Smooth muscle cell (in vitro differentiated cells): ENCODE measurements around the gene RAPGEF3. TPM values are rescaled to one million over a fixed set of nuclear protein-coding genes. Genes with fewer than 3 reads are reported as not detected.

Experiments used
- DNase-seq: peaks from one replicate; lab custom pipeline; 2025; ENCODE audit not compliant: unreplicated experiment; lab: John Stamatoyannopoulos, UW
- H2AFZ ChIP-seq: fragments of 200-600 bp; sonication (generic); 2 replicates; pipeline ENCODE4 v1.6.0; 2016; ENCODE audit warnings: antibody characterized with exemption, low read depth, mild to moderate bottlenecking
- H3F3A ChIP-seq: fragments of 200-600 bp; sonication (generic); 2 replicates; pipeline ENCODE4 v1.6.0; 2017; ENCODE audit warnings: antibody characterized with exemption, low read depth
- H3K27ac ChIP-seq: fragments of 200-600 bp; sonication (generic); 2 replicates; pipeline ENCODE4 v1.5.1; 2016; ENCODE audit warnings: low read depth, mild to moderate bottlenecking
- H3K27me3 ChIP-seq: fragments of 200-600 bp; sonication (generic); 2 replicates; pipeline ENCODE4 v1.6.1; 2016; ENCODE audit warnings: low read depth, mild to moderate bottlenecking
- H3K36me3 ChIP-seq: fragments of 200-600 bp; sonication (generic); 2 replicates; pipeline ENCODE4 v1.5.1; 2016; ENCODE audit warnings: low read depth
- H3K4me1 ChIP-seq: fragments of 200-600 bp; sonication (generic); 2 replicates; pipeline ENCODE4 v1.5.1; 2016; ENCODE audit warnings: low read depth
- H3K4me2 ChIP-seq: fragments of 200-600 bp; sonication (generic); 2 replicates; pipeline ENCODE4 v1.6.0; 2016; ENCODE audit warnings: mild to moderate bottlenecking
- H3K4me3 ChIP-seq: fragments of 200-600 bp; sonication (generic); 2 replicates; pipeline ENCODE4 v1.5.1; 2016; ENCODE audit warnings: mild to moderate bottlenecking
- H3K79me2 ChIP-seq: fragments of 200-600 bp; sonication (generic); 2 replicates; pipeline ENCODE4 v1.6.0; 2016; ENCODE audit warnings: low read depth, mild to moderate bottlenecking
- H3K9ac ChIP-seq: fragments of 200-600 bp; sonication (generic); 2 replicates; pipeline ENCODE4 v1.6.0; 2016; ENCODE audit warnings: low read depth
- H3K9me3 ChIP-seq: fragments of 200-600 bp; sonication (generic); replicated peaks from 2 replicates; pipeline ENCODE4 v1.5.1; 2016; ENCODE audit warnings: low read depth
- H4K20me1 ChIP-seq: fragments of 200-600 bp; sonication (generic); 2 replicates; pipeline ENCODE4 v1.6.0; 2016; ENCODE audit warnings: low read depth
- WGBS: methylation state at CpG from one replicate; pipeline ENCODE4 v1.1.7; 2016; ENCODE audit warnings: low lambda C conversion rate; 5-methylcytosine and 5-hydroxymethylcytosine counted together
- polyA plus RNA-seq: library from polyadenylated mRNA; unstranded; fragments of >200 nt; fragmentation: Nextera tagmentation; extraction: Ambion mirVana; gene quantifications from 2 replicates; pipeline ENCODE4 v1.2.1, GENCODE V29; 2016
- total RNA-seq: library from RNA; depleted of rRNA; stranded (reverse); fragments of >200 nt; gene quantifications from 2 replicates; pipeline ENCODE4 v1.2.3, GENCODE V29; 2014
- TF ChIP-seq, protein P1 (sequence below): fragments of 200-600 bp; sonication (generic); IDR thresholded peaks from 2 replicates; pipeline ENCODE4 v1.5.1; 2017; ENCODE audit warnings: borderline replicate concordance, mild to moderate bottlenecking, antibody characterized with exemption; ENCODE audit not compliant: insufficient read depth, poor library complexity, severe bottlenecking

The RAPGEF3 gene
- total and polyA plus RNA-seq, 2 experiments from 2014 or later, result 1.9 to 5.6 TPM

DNA sequence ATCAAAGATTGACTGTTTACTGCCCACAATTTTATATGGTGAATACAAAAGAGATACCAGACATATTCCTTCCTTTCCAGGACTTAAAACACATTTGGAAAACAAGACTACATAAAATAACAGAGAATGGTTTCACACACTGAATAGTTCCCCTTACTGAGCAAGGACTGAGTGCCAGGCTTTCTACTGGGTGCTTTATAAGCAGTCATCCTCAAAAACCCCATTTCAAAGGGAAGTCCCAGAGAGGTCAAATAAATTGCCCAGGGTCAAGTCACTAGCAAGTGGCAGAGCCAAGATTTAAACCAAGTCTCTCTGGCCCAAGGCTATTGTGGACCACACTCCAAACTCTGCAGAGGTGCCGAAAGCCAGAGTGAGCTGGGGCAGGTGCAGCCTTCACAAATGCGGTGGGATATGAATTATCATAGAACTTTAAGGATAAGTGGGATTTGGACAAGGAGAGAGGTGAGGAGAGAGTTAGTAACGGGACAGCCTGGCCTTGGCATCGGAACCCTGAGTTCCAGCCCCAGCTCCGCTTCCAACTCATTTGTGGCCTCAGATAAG, 43.8 kb downstream of the RAPGEF3 start:
- Histone ChIP-seq H3K4me1 (peaks cover 4% of the 10 kb centered on the region), H3K27ac (no peak overlapping the region), H3K36me3 (no peaks in the 10 kb centered on the region), H3K27me3 (no peaks in the 10 kb centered on the region), H2AFZ (no peak overlapping the region), H3K79me2 (no peaks in the 10 kb centered on the region), H3K9ac (no peak overlapping the region), H3F3A (no peaks in the 10 kb centered on the region), H4K20me1 (no peaks in the 10 kb centered on the region), H3K4me2 (no peak overlapping the region), H3K4me3 (no peak overlapping the region), H3K9me3 (no peaks in the 10 kb centered on the region)
- no peak for DNase-seq
- TF ChIP-seq, protein P1, sequence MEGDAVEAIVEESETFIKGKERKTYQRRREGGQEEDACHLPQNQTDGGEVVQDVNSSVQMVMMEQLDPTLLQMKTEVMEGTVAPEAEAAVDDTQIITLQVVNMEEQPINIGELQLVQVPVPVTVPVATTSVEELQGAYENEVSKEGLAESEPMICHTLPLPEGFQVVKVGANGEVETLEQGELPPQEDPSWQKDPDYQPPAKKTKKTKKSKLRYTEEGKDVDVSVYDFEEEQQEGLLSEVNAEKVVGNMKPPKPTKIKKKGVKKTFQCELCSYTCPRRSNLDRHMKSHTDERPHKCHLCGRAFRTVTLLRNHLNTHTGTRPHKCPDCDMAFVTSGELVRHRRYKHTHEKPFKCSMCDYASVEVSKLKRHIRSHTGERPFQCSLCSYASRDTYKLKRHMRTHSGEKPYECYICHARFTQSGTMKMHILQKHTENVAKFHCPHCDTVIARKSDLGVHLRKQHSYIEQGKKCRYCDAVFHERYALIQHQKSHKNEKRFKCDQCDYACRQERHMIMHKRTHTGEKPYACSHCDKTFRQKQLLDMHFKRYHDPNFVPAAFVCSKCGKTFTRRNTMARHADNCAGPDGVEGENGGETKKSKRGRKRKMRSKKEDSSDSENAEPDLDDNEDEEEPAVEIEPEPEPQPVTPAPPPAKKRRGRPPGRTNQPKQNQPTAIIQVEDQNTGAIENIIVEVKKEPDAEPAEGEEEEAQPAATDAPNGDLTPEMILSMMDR, result no peak
- 39% methylated on average over 5 of the region's 5 CpGs for WGBS

DNA sequence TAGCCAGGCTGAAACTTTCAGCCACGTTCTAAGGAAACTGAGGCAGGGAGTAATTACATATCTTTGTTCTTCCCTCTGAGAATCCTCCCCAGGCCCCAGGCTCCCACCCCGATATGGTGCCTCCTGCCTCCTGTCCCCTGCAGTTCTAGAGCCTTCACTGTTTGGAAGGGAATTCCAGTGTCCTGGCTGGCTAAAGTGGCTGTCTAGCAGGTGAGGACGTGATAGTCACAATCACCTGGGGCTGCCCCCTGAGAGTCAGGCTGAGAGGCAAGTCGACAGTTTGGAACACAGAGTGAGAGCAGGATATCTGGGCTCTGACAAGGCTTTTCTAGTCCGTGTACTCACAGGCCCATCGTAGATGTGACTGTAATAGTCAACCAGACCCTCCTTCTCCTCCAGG, 46.5 kb downstream of the RAPGEF3 start:
- no peaks in the 10 kb centered on the region for H4K20me1 ChIP-seq
- H3K4me3 ChIP-seq, result no peak overlapping the region
- H3K27ac ChIP-seq, result no peak overlapping the region
- no peak overlapping the region for H3K4me2 ChIP-seq
- no peak for DNase-seq
- no peaks in the 10 kb centered on the region for H3K9me3 ChIP-seq
- 89% methylated on average over 6 of the region's 6 CpGs for WGBS
- H3K4me1 ChIP-seq, result no peaks in the 10 kb centered on the region
- no peaks in the 10 kb centered on the region for H3K36me3 ChIP-seq
- no peaks in the 10 kb centered on the region for H3F3A ChIP-seq
- no peak overlapping the region for H2AFZ ChIP-seq
- no peaks in the 10 kb centered on the region for H3K79me2 ChIP-seq
- TF ChIP-seq, protein P1, result no peak
- H3K9ac ChIP-seq, result no peak overlapping the region
- H3K27me3 ChIP-seq, result no peaks in the 10 kb centered on the region

DNA sequence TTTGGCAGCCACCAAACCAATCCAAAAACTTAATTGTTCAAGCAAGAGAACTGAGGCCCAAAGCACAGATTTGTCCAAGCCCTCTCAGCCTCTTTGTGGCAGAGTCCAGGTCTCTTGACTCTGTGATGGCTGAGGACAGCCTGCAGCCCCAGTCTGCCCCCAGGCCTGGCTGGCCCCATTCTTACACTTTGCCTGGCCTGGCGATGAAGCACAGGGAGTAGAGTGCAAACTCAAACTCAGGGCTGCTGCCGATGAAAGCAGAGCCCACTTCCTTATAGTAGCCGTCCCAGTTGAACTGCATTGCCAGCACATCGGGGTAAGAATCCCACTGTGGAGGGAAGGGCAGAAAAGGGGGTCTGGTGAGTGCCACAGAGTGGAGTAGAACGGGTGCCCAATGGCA, 47.2 kb downstream of the RAPGEF3 start:
- H4K20me1 ChIP-seq, result no peaks in the 10 kb centered on the region
- no peak overlapping the region for H3K9ac ChIP-seq
- 88% methylated on average over 5 of the region's 5 CpGs for WGBS
- H3K4me3 ChIP-seq, result no peak overlapping the region
- H2AFZ ChIP-seq, result no peak overlapping the region
- no peak overlapping the region for H3K4me2 ChIP-seq
- no peaks in the 10 kb centered on the region for H3K9me3 ChIP-seq
- TF ChIP-seq, protein P1, result no peak
- no peaks in the 10 kb centered on the region for H3K27me3 ChIP-seq
- H3K79me2 ChIP-seq, result no peaks in the 10 kb centered on the region
- H3K27ac ChIP-seq, result no peak overlapping the region
- H3K4me1 ChIP-seq, result peaks cover 2% of the 10 kb centered on the region
- peaks cover 1% of the 10 kb centered on the region for H3F3A ChIP-seq
- DNase-seq, result no peak
- H3K36me3 ChIP-seq, result no peaks in the 10 kb centered on the region

DNA sequence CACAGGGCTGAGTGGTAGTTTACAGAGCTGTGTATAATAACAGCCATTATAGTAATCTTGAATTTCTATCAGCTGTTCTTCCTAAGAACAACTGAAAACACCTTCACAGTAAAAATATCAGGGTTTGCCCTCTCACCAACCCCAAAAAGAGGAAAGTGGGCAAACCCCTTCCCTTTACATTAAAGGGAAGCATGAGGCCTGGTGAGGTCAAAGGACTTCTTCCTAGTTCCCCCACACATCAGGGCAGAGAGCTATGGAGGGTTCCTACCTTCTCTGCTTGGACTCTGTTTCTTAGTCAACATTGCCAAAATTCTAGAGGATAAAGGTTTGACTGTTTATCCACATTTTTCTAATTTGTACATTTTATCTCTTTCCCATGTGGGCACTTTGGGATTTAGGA, 48.4 kb downstream of the RAPGEF3 start:
- Histone ChIP-seq H2AFZ (no peak overlapping the region), H3K9ac (no peak overlapping the region), H3K36me3 (no peaks in the 10 kb centered on the region), H3K9me3 (no peaks in the 10 kb centered on the region), H3K79me2 (peaks cover 4% of the 10 kb centered on the region), H3K27me3 (no peaks in the 10 kb centered on the region), H3K4me3 (no peak overlapping the region), H3F3A (peaks cover 6% of the 10 kb centered on the region), H3K27ac (no peak overlapping the region), H3K4me2 (no peak overlapping the region), H4K20me1 (no peaks in the 10 kb centered on the region), H3K4me1 (peaks cover 7% of the 10 kb centered on the region)
- no peak for DNase-seq
- TF ChIP-seq, protein P1, result no peak
